Neural crest cell (in vitro differentiated cells): ENCODE data around the gene SELENOM. TPM values are rescaled to one million over a fixed set of nuclear protein-coding genes. Genes with fewer than 3 reads are reported as not detected.

Experiments used
- DNase-seq: peaks from one replicate; pipeline ENCODE4 v3.0.0; 2021; ENCODE audit warnings: low read depth, mixed read lengths, low spot score
- H3K27ac Mint-ChIP-seq: one replicate; pipeline ENCODE4 v1.8.0; 2021; ENCODE audit warnings: mild to moderate bottlenecking, mixed read lengths; ENCODE audit not compliant: unreplicated experiment
- H3K27me3 Mint-ChIP-seq: 2 replicates; pipeline ENCODE4 v1.8.0; 2021; ENCODE audit warnings: low read depth, mild to moderate bottlenecking, mixed read lengths
- H3K36me3 Mint-ChIP-seq: 2 replicates; pipeline ENCODE4 v1.8.0; 2021; ENCODE audit warnings: low read depth, mild to moderate bottlenecking, mixed read lengths
- H3K4me1 Mint-ChIP-seq: 2 replicates; pipeline ENCODE4 v1.8.0; 2021; ENCODE audit warnings: mixed read lengths
- H3K4me3 Mint-ChIP-seq: one replicate; pipeline ENCODE4 v1.8.0; 2021; ENCODE audit warnings: mild to moderate bottlenecking, mixed read lengths
- H3K9me3 Mint-ChIP-seq: 2 replicates; pipeline ENCODE4 v1.8.0; 2021; ENCODE audit warnings: mixed read lengths
- CTCF ChIP-seq: fragments of 200-600 bp; sonication (generic); conservative IDR thresholded peaks from 2 replicates; pipeline ENCODE4 v1.5.0; 2021; ENCODE audit warnings: antibody characterized with exemption, mild to moderate bottlenecking
- total RNA-seq: library from RNA; stranded (reverse); gene quantifications from 2 replicates; pipeline ENCODE4 v1.2.1, GENCODE V29; 2021

The SELENOM gene
- total RNA-seq, 1 donor from 2014 or later: 10.1 TPM

- Mint-ChIP-seq H3K4me3 (peak overlapping the region; percentile 19), H3K27ac (no peak overlapping the region), H3K36me3 (no peaks in the 10 kb centered on the region), H3K9me3 (no peaks in the 10 kb centered on the region), H3K27me3 (peaks cover 10% of the 10 kb centered on the region), H3K4me1 (peaks cover 1% of the 10 kb centered on the region)
- DNase-seq: no peak
- TF ChIP-seq CTCF: no peak
Observed at GRCh38 chr22:31102441-31103081, 4.8 kb downstream of the SELENOM start.

GRCh38 chr22:31100762-31101525 is 6.4 kb downstream of the SELENOM start:
- no peak overlapping the region for H3K27ac Mint-ChIP-seq

GRCh38 chr22:31099841-31100761 is 7.3 kb downstream of the SELENOM start:
- H3K4me1 Mint-ChIP-seq: no peaks in the 10 kb centered on the region
- no peaks in the 10 kb centered on the region for H3K9me3 Mint-ChIP-seq
- no peak overlapping the region for H3K4me3 Mint-ChIP-seq
- no peak for TF ChIP-seq CTCF
- peaks cover 10% of the 10 kb centered on the region for H3K36me3 Mint-ChIP-seq
- no peaks in the 10 kb centered on the region for H3K27me3 Mint-ChIP-seq
- H3K27ac Mint-ChIP-seq: peak overlapping the region; percentile 43
- no peak for DNase-seq

More at GRCh38 chr22:31100762-31101525, 6.4 kb downstream of the SELENOM start:
- no peaks in the 10 kb centered on the region for H3K4me1 Mint-ChIP-seq
- no peak overlapping the region for H3K4me3 Mint-ChIP-seq
- no peaks in the 10 kb centered on the region for H3K9me3 Mint-ChIP-seq
- DNase-seq: no peak
- TF ChIP-seq CTCF: no peak
- peaks cover 6% of the 10 kb centered on the region for H3K36me3 Mint-ChIP-seq
- H3K27me3 Mint-ChIP-seq: no peaks in the 10 kb centered on the region

GRCh38 chr22:31099386-31099785 is 8.0 kb downstream of the SELENOM start:
- H3K4me1 Mint-ChIP-seq: no peaks in the 10 kb centered on the region
- H3K27me3 Mint-ChIP-seq: no peaks in the 10 kb centered on the region
- no peak for DNase-seq
- no peak overlapping the region for H3K4me3 Mint-ChIP-seq
- H3K36me3 Mint-ChIP-seq: peaks cover 10% of the 10 kb centered on the region
- H3K9me3 Mint-ChIP-seq: no peaks in the 10 kb centered on the region
- TF ChIP-seq CTCF: no peak
- peak overlapping the region; percentile 43 for H3K27ac Mint-ChIP-seq

- Mint-ChIP-seq H3K36me3 (peaks cover 10% of the 10 kb centered on the region), H3K4me3 (no peak overlapping the region), H3K4me1 (no peaks in the 10 kb centered on the region), H3K27me3 (no peaks in the 10 kb centered on the region), H3K27ac (no peak overlapping the region), H3K9me3 (no peaks in the 10 kb centered on the region)
- TF ChIP-seq CTCF: no peak
- DNase-seq: no peak
Observed at GRCh38 chr22:31098632-31099110, 8.7 kb downstream of the SELENOM start.
